Activated T-cell treated with anti-CD3 and anti-CD28 coated beads, Interleukin-2, amount 50 U/mL, for 48 hours (primary cell): ENCODE data around the gene NDOR1.

Experiments used
- DNase-seq, 2 experiments: peaks; one replicate each; pipeline ENCODE4 v3.0.0-alpha.2; 2020

Gene NDOR1

DNA sequence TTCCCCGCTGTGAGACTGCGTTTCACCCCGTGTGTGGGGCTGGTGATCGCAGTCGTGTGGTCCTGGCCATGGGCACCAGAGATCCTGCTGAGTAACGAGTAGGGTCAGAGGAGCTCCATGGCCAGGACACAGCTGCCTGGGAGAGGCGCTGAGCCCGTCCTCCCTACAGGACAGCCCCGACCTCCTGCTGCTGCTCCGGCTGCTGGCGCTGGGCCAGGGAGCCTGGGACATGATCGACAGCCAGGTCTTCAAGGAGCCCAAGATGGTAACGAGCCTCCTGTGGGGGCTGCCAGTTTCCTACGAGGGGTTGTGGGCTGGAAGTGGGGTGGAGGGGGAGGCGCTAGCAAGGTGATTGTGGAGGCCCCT lies 60.6 kb downstream of the NDOR1 start:
- no peak for DNase-seq
